ENCODE data around the gene ZBTB24. TPM values are rescaled to one million over a fixed set of nuclear protein-coding genes. Genes with fewer than 3 reads are reported as not detected.

ZBTB24 gene
- total RNA-seq, 1 donor from 2014 or later, result 10.6 TPM

GRCh38 chr6:109475625-109476024 lies 7.4 kb downstream of the ZBTB24 start:
- peaks cover 25% of the 10 kb centered on the region for H3K4me1 Mint-ChIP-seq (ENCODE audit: unreplicated experiment)
- no peak for TF ChIP-seq CTCF (conservative IDR thresholded peaks at IDR 0.05)
- H3K27me3 Mint-ChIP-seq, result no peaks in the 10 kb centered on the region
- DNase-seq (ENCODE audit: extremely low spot score, unreplicated experiment), result no peak
- H3K9me3 Mint-ChIP-seq, result no peaks in the 10 kb centered on the region
- peaks cover 42% of the 10 kb centered on the region for H3K36me3 Mint-ChIP-seq
- no peak overlapping the region for H3K27ac Mint-ChIP-seq
- H3K4me3 Mint-ChIP-seq, result no peak overlapping the region

GRCh38 chr6:109474995-109475394 lies 8.0 kb downstream of the ZBTB24 start:
- DNase-seq (ENCODE audit: extremely low spot score, unreplicated experiment), result no peak
- Mint-ChIP-seq H3K9me3 (no peaks in the 10 kb centered on the region), H3K27me3 (no peaks in the 10 kb centered on the region), H3K36me3 (peaks cover 39% of the 10 kb centered on the region), H3K27ac (no peak overlapping the region), H3K4me1 (ENCODE audit: unreplicated experiment) (peaks cover 21% of the 10 kb centered on the region), H3K4me3 (no peak overlapping the region)
- TF ChIP-seq CTCF (conservative IDR thresholded peaks at IDR 0.05), result no peak

GRCh38 chr6:109473120-109473519 lies 9.9 kb downstream of the ZBTB24 start:
- H3K27me3 Mint-ChIP-seq, result no peaks in the 10 kb centered on the region
- peaks cover 15% of the 10 kb centered on the region for H3K4me1 Mint-ChIP-seq (ENCODE audit: unreplicated experiment)
- no peak overlapping the region for H3K4me3 Mint-ChIP-seq
- no peak for TF ChIP-seq CTCF (conservative IDR thresholded peaks at IDR 0.05)
- H3K27ac Mint-ChIP-seq, result no peak overlapping the region
- H3K9me3 Mint-ChIP-seq, result no peaks in the 10 kb centered on the region
- H3K36me3 Mint-ChIP-seq, result peaks cover 45% of the 10 kb centered on the region
- no peak for DNase-seq (ENCODE audit: extremely low spot score, unreplicated experiment)

GRCh38 chr6:109472132-109472995 lies 10.7 kb downstream of the ZBTB24 start:
- H3K4me3 Mint-ChIP-seq, result no peak overlapping the region
- no peaks in the 10 kb centered on the region for H3K9me3 Mint-ChIP-seq
- H3K4me1 Mint-ChIP-seq (ENCODE audit: unreplicated experiment), result peaks cover 8% of the 10 kb centered on the region
- H3K27ac Mint-ChIP-seq, result no peak overlapping the region
- H3K36me3 Mint-ChIP-seq, result peaks cover 49% of the 10 kb centered on the region
- no peak for TF ChIP-seq CTCF (conservative IDR thresholded peaks at IDR 0.05)
- DNase-seq (ENCODE audit: extremely low spot score, unreplicated experiment), result no peak
- H3K27me3 Mint-ChIP-seq, result no peaks in the 10 kb centered on the region

GRCh38 chr6:109471105-109471810 lies 11.8 kb downstream of the ZBTB24 start:
- Mint-ChIP-seq H3K36me3 (peaks cover 51% of the 10 kb centered on the region), H3K4me3 (no peak overlapping the region), H3K27me3 (no peaks in the 10 kb centered on the region), H3K27ac (no peak overlapping the region), H3K4me1 (ENCODE audit: unreplicated experiment) (peaks cover 8% of the 10 kb centered on the region), H3K9me3 (no peaks in the 10 kb centered on the region)
- TF ChIP-seq CTCF (conservative IDR thresholded peaks at IDR 0.05), result no peak
- no peak for DNase-seq (ENCODE audit: extremely low spot score, unreplicated experiment)
